GM18858 (cell line): ENCODE data around the gene VMO1.

Experiments used
- ATAC-seq: cut with Tn5 transposase; IDR thresholded peaks from one replicate; pipeline ENCODE4 v1.9.1; 2021; ENCODE audit not compliant: unreplicated experiment

Gene VMO1

GRCh38 chr17:4764595-4764994 is 21.6 kb downstream of the VMO1 start:
- ATAC-seq, result no peak

GRCh38 chr17:4759776-4760236 is 26.4 kb downstream of the VMO1 start:
- ATAC-seq, result no peak

GRCh38 chr17:4753392-4753791 is 32.8 kb downstream of the VMO1 start:
- ATAC-seq, result no peak

GRCh38 chr17:4751932-4752331 is 34.2 kb downstream of the VMO1 start:
- ATAC-seq, result no peak

GRCh38 chr17:4750606-4751005 is 35.6 kb downstream of the VMO1 start:
- no peak for ATAC-seq

GRCh38 chr17:4748686-4749085 is 37.5 kb downstream of the VMO1 start:
- ATAC-seq, result no peak

- no peak for ATAC-seq
Observed at GRCh38 chr17:4747847-4748246, 38.3 kb downstream of the VMO1 start.

- no peak for ATAC-seq
Observed at GRCh38 chr17:4744999-4745969, 40.9 kb downstream of the VMO1 start.

GRCh38 chr17:4743898-4744297 is 42.3 kb downstream of the VMO1 start:
- no peak for ATAC-seq

GRCh38 chr17:4743216-4743615 is 42.9 kb downstream of the VMO1 start:
- no peak for ATAC-seq

- ATAC-seq, result no peak
Observed at GRCh38 chr17:4742629-4743028, 43.5 kb downstream of the VMO1 start.

- no peak for ATAC-seq
Observed at GRCh38 chr17:4742133-4742532, 44.0 kb downstream of the VMO1 start.

GRCh38 chr17:4741544-4741943 is 44.6 kb downstream of the VMO1 start:
- ATAC-seq, result no peak

GRCh38 chr17:4740584-4740983 is 45.6 kb downstream of the VMO1 start:
- ATAC-seq, result no peak

- ATAC-seq, result no peak
Observed at GRCh38 chr17:4740025-4740351, 46.2 kb downstream of the VMO1 start.

GRCh38 chr17:4739122-4740024 is 46.8 kb downstream of the VMO1 start, which contains the start of the genes CXCL16 and ZMYND15:
Gene CXCL16, minus strand, starts transcription at chr17:4739928. Its CDS starts 589 bp downstream, at chr17:4739339.
Gene ZMYND15, plus strand, starts transcription at chr17:4739833. Its CDS starts 716 bp downstream, at chr17:4740549.
- ATAC-seq, result no peak

- no peak for ATAC-seq
Observed at GRCh38 chr17:4738136-4739121, 47.7 kb downstream of the VMO1 start.

- no peak for ATAC-seq
Observed at GRCh38 chr17:4735876-4736651, 50.1 kb downstream of the VMO1 start.
